HG02943 (cell line): ENCODE data around the gene ABL1.
"Not testable (repeated sequence)": the region's sequence is repeated elsewhere in the genome, so short reads cannot be mapped to it uniquely, and the experiment has no call there.

ENCODE experiments used
- ATAC-seq: cut with Tn5 transposase; IDR thresholded peaks from one replicate; pipeline ENCODE4 v1.9.1; 2021; ENCODE audit warnings: mild to moderate bottlenecking, low read depth, moderate library complexity; ENCODE audit not compliant: unreplicated experiment

ABL1 gene

DNA sequence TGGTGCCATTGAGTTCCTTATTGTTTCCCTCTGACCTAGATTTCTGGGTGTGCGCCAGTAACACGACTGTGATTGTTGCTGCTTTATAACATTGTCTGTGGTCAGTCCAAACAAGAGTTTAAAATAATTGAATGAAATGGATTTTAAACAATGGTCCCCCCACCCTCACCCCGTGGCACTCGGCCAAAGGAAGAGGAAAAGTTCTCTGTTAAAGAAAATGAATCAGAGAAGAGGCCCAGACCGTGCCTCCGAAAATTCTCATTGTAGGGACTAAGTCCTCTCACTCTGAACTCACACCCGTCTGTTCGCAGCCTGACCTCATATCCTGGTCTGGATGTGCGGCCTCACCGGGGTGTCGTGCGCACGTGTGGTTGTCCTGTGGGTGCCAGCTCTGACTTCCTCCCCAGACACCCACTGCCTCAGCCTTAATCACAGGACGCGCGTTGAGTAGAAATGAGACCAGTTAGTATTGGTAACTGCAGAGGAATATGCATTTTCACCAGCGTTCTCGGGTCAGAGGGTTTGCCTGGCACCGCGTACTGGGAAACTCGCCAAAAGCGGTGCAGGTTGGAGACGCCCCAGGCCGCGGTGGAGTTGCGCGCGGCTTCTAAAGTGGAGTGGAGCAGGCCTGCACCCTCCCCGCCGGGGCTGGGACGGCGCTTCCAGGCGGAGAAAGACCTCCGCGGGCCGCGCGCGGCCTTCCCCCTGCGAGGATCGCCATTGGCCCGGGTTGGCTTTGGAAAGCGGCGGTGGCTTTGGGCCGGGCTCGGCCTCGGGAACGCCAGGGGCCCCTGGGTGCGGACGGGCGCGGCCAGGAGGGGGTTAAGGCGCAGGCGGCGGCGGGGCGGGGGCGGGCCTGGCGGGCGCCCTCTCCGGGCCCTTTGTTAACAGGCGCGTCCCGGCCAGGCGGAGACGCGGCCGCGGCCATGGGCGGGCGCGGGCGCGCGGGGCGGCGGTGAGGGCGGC, at the start of gene ABL1:
Gene ABL1, plus strand, starts transcription at position 884 of the 966 bp plus-strand sequence. CDS start 193 bp downstream, outside the sequence.
- ATAC-seq = peak; percentile 69

DNA sequence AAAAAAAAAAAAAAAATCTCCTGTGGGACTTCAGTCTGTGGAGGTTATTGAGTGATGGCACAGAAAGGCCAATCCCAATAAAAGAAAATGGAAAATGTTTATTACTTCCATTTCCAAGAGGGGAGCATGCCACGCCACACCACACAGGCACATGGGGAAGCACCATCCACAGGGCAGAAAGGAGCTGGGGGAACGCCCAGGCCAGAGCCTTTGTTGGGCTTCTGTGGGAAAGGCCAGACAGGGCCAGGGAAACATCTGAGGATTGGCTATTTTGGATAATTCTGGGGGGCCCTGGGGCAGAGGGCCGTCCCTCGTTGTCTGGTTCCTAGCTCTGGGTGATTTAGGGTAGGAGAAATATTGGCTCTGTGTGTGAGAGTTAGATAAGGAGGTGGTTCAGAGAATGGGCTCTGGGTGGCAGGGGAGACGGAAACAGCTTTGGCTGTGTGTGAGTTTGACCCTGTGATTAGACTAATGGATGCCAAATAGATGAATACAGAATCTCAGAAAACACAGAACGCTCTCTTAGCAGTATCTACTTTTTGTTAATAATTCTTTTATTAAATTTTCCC, 49.0 kb upstream of the ABL1 start:
- no peak for ATAC-seq

DNA sequence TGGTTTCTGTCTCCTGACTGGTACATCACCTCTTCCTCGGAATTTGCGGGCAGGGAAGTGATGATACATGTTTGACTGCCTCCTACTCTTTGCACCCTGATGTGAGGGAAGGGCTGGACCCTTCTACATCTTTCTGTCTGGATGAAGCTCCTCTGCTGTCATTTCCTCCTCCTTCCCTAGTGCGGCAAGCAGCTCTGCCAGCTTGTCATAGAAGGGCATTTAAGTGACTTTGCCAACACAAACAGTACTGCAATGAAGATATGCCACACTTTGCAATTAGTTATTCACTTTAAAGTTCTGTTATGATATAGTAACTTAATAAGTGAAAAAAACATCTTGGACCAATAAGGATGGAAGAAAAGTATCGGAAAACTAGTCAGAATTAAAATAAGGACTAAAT, 48.5 kb upstream of the ABL1 start:
- no peak for ATAC-seq

DNA sequence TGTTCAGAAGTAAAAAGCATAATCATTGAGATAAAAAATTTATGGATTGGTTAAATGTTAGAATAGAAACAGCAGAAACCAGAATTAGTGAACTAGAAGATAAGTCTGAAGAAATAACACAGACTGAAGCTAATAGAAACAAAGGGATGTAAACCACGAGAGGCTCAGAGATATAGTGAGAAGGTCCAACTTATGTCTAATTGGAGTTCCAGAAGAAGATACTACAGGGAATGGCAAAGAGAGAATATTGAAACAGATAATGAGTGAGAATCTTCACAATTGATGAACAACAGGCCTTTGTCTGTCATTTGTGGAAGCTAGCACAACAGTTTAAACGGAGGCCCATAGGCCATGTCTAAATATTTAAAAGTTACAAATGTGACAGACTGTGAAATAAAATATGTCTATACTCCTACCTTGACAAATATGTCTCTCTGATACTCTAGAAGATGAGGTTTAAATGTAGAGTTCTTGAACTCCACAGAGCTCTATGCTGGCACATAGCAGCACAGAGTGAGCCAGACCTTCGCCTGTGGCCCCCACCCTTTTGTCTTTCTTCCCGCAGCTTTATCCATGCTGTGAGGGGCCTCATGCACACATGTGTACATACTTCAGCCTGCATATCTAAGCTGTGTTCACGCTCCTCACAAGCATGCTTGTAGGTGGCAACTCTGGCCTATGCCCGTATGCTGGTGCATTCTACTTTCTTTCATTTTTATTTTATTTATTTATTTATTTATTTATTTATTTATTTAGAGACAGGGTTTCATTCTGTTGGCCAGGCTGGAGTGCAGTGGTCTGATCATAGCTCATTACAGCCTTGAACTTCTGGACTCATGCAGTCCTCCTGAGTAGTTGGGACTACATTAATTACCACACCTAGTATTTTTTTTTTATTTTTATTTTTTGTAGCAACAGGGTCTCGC, 45.0 kb upstream of the ABL1 start:
- ATAC-seq = no peak

DNA sequence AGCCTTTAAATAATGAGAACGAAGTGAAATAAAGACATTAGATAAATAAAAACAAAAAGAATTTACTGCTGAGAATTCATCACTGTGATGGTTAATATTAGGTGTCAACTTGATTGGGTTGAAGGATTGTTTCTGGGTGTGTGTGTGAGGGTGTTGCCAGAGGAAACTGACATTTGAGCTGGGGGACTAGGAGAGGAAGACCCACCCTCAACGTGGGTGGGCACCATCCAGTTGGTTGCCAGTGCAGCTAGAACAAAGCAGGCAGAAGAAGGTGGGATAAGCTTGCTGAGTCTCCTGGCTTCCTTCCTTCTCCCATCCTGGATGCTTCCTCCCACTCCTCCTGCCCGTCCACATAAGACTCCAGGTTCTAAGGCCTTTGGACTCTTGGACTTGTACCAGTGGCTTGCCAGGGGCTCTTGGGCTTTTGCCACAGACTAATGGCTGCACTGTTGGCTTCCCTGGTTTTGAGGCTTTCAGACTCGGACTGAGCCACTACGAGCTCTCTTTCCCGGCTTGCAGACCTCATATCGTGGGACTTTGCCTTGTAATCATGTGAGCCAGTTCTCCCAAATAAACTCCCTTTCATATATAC, 43.7 kb upstream of the ABL1 start:
- no peak for ATAC-seq

DNA sequence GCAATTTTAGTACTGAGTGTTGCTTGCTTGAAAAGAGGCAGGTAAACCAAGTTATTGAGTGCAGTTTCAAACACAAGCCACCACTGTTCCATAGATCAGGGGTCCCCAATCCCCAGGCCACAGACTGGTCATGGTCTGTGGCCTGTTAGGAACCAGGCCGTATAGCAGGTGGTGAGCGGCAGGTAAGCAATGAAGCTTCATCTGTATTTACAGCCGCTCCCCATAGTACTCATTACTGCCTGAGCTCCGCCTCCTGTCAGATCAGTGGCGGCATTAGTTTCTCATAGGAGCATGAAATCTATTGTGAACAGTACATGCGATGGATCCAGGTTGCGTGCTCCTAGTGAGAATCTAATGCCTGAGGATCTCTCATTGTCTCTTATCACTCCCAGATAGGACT, 41.5 kb upstream of the ABL1 start:
- no peak for ATAC-seq

DNA sequence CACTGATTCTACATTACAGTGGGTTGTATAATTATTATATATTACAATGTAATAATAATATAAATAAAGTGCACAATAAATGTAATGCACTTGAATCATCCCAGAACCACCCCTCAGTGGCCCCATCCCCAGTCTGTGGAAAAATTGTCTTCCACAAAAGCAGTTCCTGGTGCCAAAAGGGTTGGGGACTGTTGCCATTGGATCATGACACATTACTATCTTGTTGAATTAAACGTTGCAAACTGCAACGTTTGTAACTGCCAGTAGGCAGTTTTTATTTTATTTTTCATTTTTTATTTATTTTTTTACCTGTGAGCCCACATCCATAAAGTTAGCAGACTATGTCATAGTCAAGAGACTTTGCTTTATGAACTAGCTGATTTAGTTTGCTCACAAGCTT, 41.0 kb upstream of the ABL1 start:
- not testable (repeated sequence) for ATAC-seq

DNA sequence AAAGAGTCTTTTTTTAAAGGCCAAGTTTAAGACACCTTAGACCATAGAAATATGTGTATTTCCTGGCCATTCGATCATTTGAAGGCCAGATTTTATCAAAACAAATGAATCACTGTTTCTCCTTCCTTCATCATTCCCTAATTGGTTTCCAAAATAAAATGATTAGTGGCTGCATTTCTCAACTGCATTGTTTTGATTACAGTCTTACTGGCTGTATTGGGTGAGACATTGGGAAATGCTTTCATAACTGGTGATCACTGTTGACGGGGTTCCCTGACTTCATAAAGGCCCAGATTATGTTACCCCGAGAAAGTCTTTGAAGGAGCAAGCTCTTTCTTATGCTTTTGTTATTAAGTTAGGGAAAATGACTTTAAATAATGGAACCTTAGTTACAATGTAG, 40.6 kb upstream of the ABL1 start:
- ATAC-seq = not testable (repeated sequence)

DNA sequence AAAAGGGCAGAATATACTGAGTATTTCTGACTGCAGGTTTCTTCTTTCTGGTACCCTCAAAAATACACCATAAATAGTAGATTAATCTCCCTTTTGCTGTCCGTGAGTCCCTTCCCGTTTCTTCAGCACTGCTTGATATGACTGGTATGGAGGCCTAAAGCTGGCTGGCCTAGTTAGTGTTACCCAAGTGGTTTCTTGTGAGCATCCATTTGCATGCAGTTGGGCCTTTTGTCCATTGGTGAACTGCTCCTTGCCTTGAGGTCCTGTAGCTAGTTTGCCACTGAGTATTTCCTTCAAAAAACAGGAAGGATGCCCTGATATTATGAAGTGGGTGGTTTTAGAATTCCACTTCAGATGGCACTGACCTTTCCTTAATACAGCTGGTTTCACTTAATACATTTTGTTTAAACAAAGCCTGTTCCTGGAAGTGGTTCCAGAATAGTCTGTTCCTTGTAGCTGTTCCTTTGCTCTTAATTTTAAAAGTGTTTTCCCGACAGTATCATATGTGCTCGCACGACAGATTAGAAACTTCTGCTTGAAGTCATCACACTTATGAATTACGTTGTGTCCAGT, 40.0 kb upstream of the ABL1 start:
- no peak for ATAC-seq

DNA sequence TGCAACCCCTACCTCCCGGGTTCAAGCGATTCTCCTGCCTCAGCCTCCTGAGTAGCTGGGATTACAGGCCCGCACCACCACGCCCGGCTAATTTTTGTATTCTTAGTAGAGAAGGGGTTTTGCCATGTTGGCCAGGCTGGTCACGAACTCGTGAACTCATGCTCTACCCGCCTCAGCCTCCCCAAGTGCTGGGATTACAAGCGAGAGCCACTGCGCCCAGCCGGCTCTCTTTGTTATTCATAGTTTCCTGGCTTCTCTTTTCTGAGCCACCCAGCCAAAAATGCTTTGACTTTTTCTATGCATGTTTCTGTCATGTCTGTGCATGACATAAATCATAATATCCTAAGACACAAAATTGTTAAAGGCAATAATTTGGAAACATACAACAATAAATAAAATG, 31.9 kb upstream of the ABL1 start:
- not testable (repeated sequence) for ATAC-seq

DNA sequence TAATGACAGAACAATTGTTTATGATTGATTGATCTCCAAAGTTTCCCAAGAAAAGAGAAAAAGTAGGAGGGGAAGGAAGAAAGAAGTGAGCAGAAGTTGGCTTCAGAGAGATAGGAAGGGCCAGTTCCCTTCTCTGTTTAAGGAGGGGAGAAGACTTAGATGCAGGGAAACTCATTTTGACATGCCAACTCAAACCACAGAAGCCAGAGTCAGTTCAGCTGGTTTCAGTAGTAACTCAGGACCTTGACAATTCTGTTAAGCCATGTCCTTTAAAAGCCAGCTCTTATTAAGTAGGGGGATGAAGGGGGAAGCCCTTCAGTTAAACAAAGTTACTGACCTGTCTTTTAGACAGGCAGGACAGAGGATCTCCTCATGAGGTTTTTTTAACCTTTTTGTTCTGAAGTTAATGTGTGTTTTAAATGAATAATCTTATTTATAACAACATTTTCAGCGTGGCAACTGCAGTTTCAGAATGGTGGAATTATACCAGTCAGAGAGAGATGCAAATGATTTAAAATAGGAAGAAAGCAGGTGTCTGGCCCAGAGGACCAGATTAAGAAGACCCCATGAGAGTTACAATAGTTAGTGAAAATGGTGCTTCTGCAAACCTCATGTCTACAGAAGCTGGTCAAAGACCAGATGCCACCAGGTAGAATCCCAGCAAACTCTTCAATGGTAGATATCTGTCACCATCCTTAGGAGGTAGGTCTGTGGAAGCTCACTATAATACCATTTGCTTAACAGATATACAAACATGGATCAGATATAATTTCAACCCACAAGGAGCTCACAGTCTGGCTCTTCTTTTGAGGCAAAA, 29.3 kb upstream of the ABL1 start:
- ATAC-seq = no peak

DNA sequence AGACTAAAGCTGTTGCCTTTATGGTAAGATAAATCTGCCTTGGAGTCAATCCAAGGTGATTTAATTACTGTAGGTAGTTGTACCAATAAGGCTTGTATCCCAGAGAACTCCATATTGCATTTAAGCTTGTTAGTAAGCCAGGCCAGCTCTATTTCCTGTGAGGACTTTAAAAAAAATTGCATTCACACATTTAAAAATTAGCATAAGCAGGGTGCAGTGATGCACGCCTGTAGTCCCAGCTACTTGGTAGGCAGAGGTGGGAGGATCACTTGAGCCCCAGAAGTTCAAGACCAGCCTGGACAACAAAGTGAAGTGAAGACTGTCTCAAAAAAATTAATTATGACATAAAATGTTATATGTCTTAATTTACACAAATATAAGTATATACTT, 28.7 kb upstream of the ABL1 start:
- ATAC-seq = no peak

DNA sequence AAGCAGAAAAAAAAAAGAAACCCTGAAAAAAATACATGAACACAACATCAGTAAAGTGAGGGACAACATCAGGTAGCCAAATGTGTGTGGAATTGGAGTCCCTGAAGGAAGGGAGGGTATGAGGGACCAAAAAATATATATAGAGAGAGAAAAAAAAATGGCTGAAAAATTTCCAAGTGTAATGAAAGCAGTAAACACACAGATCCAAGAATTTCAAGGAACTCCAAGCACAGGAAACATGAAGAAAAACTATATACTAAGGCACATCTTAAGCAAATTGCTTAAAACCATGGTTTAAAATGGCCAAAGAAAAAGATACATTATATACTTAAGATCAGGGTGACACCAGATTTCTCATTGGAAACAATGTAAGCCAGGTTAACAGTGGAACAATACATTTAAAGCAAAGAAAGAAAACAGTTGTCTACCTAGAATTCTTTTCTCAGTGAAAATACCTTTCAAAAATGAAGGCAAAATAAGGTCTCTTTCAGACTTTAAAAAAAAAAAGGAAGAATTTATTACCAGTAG, 24.4 kb upstream of the ABL1 start:
- no peak for ATAC-seq

DNA sequence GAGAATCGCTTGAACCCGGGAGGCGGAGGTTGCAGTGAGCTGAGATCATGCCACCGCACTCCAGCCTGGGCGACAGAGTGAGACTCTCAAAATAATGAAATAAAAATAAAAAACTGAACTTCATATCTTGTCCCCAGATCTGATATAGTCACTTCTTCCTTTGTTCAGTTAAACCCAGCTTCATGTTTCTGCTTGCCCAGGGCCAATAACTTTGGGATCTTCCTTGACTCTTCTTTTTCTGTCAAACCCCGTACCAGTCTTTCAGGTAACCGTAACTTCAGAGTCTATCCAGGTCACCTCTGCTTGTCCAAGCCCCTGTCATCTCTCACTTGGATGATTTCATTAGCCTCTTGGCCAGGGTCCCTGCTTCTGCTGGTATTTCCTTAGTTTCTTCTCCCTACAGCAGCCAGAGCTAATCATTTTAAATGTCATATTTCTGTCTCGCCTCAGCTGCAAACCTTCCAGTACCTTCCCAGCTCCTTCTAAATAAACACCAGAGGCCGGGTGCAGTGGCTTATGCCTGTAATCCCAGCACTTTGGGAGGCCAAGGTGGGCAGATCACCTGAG, 19.7 kb upstream of the ABL1 start:
- no peak for ATAC-seq

DNA sequence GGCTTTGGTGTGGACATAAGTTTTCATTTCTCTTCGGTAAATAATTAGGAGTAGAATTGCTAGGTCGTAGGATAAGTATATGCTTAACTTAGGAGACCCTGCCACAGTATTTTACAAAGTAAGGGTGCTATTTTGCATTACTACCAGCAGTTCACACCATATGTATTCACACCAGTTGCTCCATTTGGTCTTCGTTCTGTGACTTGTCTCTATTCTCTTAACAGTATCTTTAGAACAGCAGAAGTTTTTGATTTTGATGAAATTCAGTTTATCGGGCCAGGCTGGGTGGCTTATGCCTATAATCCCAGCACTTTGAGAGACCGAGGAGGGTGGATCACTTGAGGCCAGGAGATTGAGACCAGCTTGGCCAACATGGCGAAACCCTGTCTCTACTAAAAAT, 17.1 kb upstream of the ABL1 start:
- no peak for ATAC-seq

DNA sequence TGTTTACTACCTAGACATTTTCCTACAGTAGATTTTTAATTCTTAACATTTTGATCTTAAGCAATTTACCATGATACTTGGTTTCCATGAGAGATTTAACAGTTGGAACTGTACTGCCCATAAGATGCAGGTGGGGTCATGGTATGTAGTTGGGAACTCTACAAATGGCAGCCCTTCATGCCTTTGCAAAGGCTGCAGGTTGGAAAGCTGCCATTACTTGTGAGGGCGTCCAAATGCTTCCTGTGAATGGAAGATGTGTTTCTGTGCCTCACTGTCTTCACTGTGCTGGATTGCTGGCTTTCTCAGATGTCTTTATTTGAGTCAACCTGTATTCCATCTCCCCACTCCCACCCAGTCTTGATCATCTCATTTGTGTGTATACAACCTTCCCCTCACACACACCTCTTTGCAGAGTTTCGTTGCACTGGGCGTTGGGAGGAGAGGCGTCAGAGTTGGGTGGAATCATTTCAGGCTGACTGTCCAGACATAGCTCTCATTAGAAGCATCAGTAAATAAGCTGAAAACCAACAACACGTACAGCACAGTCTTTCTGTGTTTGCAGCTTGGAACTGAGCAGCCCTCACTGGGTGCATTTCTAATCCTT, 14.8 kb upstream of the ABL1 start:
- ATAC-seq = no peak

DNA sequence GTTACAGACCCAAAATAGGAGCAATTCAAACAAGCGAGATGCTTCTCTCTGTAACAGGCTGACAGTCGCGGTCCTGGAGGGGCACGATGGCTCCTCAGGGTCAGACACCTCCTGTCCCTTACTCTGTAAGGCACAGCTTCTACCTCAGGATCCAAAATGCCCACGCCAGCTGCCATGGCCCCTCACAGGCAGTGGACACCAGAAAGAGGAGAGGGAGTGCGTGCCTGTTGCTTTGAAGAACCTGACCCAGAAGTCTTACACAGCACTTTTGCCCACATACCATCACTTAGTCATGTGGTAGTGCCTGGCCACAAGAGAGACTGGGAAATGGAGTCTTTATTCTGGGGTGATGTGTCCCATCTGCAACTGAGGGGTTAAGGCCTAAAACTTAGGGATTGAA, 11.6 kb upstream of the ABL1 start:
- ATAC-seq = no peak

DNA sequence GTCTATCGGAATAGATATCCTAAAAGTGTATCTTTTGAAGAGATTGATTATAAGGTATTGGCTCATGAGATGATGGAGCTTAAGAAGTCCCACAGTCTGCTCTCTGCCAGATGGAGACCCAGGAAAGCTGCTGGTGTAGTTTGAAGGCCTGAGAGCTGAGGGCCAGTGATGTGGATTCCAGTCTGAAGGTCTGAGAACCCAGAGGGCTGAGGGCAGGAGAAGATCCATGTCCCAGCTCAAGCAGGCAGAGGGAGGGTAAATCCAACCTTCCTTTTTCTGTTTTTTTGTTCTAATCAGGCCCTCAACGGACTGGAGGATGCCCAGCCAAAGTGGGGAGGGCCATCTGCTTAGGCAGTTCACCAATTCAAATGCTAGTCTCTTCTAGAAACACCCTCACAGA, 11.0 kb upstream of the ABL1 start:
- no peak for ATAC-seq
